ENCODE measurements around the gene TTC12.

The TTC12 gene, protein sequence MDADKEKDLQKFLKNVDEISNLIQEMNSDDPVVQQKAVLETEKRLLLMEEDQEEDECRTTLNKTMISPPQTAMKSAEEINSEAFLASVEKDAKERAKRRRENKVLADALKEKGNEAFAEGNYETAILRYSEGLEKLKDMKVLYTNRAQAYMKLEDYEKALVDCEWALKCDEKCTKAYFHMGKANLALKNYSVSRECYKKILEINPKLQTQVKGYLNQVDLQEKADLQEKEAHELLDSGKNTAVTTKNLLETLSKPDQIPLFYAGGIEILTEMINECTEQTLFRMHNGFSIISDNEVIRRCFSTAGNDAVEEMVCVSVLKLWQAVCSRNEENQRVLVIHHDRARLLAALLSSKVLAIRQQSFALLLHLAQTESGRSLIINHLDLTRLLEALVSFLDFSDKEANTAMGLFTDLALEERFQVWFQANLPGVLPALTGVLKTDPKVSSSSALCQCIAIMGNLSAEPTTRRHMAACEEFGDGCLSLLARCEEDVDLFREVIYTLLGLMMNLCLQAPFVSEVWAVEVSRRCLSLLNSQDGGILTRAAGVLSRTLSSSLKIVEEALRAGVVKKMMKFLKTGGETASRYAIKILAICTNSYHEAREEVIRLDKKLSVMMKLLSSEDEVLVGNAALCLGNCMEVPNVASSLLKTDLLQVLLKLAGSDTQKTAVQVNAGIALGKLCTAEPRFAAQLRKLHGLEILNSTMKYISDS

DNA sequence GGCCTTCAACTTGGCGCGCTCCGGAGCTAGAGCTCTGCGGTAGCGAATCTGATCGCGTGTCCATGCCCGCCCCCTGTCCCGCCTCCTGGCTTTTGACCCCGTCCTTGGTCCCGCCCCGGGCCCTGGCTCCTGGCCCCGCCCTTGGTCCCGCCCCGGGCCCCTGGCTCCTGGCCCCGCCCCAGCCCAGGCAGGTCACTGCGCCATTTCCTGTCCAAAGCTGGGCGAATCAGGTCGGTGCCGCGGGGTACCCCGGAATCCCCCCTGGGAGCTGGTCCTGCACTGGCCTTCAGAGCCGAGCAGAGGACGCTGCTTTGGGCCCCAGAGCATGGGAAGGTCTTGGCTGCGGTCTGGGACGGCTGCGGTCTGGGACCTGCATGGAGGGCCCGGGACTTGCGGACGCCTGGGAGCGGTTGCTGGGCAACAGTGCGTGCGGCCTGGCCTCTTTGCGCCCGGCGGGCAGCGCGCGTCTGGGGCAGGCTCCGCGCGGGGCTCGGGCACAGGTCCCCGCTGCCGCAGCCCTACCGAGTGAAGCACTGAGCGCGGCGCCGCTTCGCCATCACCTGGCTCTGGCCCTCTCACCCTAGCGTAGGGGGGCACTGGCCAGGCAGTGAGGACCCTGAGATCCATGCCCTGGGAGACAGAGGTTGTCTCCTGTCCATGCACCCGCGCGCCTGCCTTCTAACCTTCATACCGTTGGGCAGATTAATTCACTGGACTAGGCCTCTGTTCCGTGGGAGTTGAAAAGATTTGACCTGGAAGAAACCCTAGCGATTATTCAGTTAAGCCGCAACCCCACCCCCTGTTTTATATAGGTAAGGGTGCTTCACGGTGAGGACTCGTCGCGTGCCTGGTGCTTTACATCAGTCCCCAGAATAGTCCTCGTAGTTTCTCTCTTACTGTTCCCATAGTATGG, at the start of gene TTC12:
Gene TTC12 (plus strand): TSS at position 195 of the 913 bp plus-strand sequence. CDS start 1,675 bp downstream, outside the sequence.
- no peaks in the 10 kb centered on the region for H3K9me3 ChIP-seq
- no peaks in the 10 kb centered on the region for H3K4me1 ChIP-seq
- H3K27me3 ChIP-seq (ENCODE audit: low read depth): no peaks in the 10 kb centered on the region
- H3K36me3 ChIP-seq (replicated peaks): no peaks in the 10 kb centered on the region
- no peak within 1 kb of the TSS for H3K4me3 ChIP-seq
- DNase-seq (ENCODE audit: low spot score in 2 of 2): no peak
- in situ Hi-C loops (cut with MboI; ENCODE audit: low sequenced_read_pairs): loop anchor here (10.0 kb wide), 1 partner anchor 220 kb away; no protein-coding TSS in a partner anchor

DNA sequence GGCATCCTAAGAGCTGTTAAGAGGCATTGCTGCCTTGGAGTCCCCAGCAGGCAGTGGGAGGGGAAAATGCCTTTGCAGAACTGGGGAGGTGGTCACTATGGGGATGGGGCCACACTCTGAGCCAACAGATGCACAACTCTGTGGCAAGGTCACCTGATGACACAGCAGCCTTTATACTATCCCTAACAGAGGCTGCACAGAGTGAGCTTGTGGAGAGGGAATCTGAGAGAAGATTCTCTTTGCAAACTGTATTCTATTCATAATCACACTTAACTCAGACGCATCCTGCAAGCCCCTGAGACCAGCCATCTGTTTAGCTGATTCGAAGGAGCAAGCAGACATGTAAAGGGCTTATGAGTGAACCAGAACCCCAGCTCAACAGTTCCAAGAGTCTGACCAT, 49.0 kb upstream of the TTC12 start:
- in situ Hi-C loops (cut with MboI; ENCODE audit: low sequenced_read_pairs): no loop called here
- no peak for DNase-seq (ENCODE audit: low spot score in 2 of 2)

DNA sequence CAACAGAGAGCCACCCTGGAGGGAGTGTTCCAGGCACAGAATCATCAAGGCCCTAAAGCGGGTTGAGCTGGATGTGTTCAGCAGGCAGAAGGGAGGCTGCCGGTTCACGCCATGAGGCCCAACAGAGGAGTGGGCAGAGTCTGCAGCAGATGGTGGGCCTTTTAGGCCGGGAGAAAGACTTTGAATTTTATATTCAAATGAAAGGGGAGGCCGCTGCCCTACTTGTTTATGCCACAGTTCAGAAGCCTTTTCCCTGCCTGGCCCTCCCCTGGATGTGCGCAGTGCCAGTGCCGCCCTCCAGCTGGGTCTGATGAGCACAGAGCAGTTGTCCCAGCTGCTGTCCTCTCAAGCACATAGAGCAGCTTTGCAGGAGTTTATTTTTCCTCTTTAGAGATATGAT, 46.9 kb upstream of the TTC12 start:
- no peaks in the 10 kb centered on the region for H3K4me1 ChIP-seq
- H3K36me3 ChIP-seq (replicated peaks): no peaks in the 10 kb centered on the region
- no peaks in the 10 kb centered on the region for H3K9me3 ChIP-seq
- no peaks in the 10 kb centered on the region for H3K27me3 ChIP-seq (ENCODE audit: low read depth)
- H3K4me3 ChIP-seq: no peak overlapping the region
- DNase-seq (ENCODE audit: low spot score in 2 of 2): no peak
- in situ Hi-C loops (cut with MboI; ENCODE audit: low sequenced_read_pairs): no loop called here

More for the DNA sequence above, 49.0 kb upstream of the TTC12 start:
- Histone ChIP-seq H3K9me3 (no peaks in the 10 kb centered on the region), H3K4me3 (no peak overlapping the region), H3K4me1 (no peaks in the 10 kb centered on the region), H3K36me3 (replicated peaks) (no peaks in the 10 kb centered on the region), H3K27me3 (ENCODE audit: low read depth) (no peaks in the 10 kb centered on the region)

DNA sequence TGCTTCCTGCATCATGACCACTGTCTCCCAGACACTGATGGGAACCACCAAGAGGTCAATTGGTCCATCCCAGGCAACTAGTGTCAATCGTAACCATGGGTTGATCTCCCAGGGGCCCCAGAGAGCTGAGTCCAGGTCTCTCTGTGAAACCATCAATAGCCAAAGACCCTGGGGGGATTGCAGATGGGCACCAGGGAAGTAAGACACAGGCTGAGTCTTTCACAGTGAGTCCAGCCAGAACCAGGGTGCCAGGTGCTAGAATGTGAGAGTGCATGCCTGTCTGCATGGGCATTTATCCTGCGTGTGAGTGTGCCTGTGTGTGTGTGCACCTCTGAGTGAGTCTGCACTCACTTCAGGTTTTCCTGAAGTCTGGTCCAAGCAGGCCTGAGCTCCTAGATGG, 45.3 kb upstream of the TTC12 start:
- Histone ChIP-seq H3K36me3 (replicated peaks) (no peaks in the 10 kb centered on the region), H3K27me3 (ENCODE audit: low read depth) (no peaks in the 10 kb centered on the region), H3K4me3 (no peak overlapping the region), H3K4me1 (no peaks in the 10 kb centered on the region), H3K9me3 (no peaks in the 10 kb centered on the region)
- no peak for DNase-seq (ENCODE audit: low spot score in 2 of 2)
- in situ Hi-C loops (cut with MboI; ENCODE audit: low sequenced_read_pairs): no loop called here

DNA sequence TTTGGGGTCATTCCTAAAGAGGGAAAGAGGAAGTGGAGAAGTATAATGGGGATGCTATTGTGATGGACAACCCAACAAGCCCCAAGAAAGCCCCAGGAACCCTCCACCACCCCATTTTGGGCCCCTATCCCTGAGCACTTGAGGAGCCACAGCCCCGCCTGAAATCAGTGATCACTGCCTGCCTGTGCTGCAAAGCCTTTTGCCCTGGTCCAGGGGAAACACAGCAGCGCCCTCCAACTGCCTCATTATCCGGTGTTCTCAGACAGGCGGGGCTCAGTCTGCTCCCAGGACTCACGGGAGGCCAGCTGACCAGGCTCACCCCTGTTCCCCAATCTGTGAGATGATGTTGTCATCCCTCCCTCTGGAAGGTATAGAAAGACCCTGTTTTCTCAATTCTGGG, 44.7 kb upstream of the TTC12 start:
- Histone ChIP-seq H3K27me3 (ENCODE audit: low read depth) (no peaks in the 10 kb centered on the region), H3K36me3 (replicated peaks) (no peaks in the 10 kb centered on the region), H3K4me3 (no peak overlapping the region), H3K4me1 (no peaks in the 10 kb centered on the region), H3K9me3 (no peaks in the 10 kb centered on the region)
- DNase-seq (ENCODE audit: low spot score in 2 of 2): no peak
- in situ Hi-C loops (cut with MboI; ENCODE audit: low sequenced_read_pairs): no loop called here

DNA sequence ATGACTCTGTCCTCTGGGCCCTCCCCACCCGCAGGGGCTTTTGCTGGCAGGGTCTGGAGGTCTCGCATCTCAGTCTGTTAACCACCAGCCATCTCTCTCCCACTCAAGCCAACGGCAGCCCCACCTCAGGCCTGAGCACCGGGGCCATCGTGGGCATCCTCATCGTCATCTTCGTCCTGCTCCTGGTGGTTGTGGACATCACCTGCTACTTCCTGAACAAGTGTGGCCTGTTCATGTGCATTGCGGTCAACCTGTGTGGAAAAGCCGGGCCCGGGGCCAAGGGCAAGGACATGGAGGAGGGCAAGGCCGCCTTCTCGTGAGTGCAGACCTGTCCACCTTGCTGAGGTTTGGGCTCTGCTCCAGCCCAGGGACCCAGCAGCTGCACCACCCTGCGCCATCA, 44.3 kb upstream of the TTC12 start:
- Histone ChIP-seq H3K4me1 (no peaks in the 10 kb centered on the region), H3K9me3 (no peaks in the 10 kb centered on the region), H3K4me3 (no peak overlapping the region), H3K36me3 (replicated peaks) (no peaks in the 10 kb centered on the region), H3K27me3 (ENCODE audit: low read depth) (no peaks in the 10 kb centered on the region)
- no peak for DNase-seq (ENCODE audit: low spot score in 2 of 2)
- in situ Hi-C loops (cut with MboI; ENCODE audit: low sequenced_read_pairs): no loop called here

DNA sequence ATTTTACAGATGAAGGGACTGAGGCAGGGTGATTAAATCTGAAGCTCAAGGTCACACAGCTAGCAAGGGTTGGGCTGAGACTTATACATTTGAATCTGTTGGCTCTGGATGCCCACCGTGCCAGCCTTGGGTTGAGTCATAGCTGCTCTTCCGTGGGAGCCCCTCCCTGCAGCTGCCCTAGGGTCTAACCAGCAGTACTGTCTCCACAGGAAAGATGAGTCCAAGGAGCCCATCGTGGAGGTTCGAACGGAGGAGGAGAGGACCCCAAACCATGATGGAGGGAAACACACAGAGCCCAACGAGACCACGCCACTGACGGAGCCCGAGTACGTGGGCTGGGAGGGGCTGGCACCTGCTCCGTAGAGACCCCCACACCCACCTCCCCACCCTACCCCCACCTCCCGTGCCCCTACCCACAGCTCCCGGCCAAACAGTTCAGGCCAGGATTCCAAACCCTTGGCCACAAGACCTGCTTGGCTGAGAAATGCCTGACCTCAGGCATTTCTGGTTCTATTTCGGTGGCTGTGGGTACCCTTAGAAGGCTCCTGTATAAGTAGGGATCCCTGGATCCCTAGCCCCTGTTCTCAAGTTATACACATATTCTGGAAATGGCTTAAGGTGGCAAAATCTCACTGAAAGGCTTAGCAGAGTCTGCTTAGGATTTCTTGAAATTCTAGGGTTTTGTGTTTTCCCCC, 42.7 kb upstream of the TTC12 start:
- no peaks in the 10 kb centered on the region for H3K9me3 ChIP-seq
- H3K4me3 ChIP-seq: no peak overlapping the region
- H3K4me1 ChIP-seq: no peaks in the 10 kb centered on the region
- H3K36me3 ChIP-seq (replicated peaks): no peaks in the 10 kb centered on the region
- no peaks in the 10 kb centered on the region; the same call in 1 of the 2 replicates for H3K27me3 ChIP-seq (ENCODE audit: low read depth)
- in situ Hi-C loops (cut with MboI; ENCODE audit: low sequenced_read_pairs): no loop called here
- DNase-seq (ENCODE audit: low spot score in 2 of 2): no peak

DNA sequence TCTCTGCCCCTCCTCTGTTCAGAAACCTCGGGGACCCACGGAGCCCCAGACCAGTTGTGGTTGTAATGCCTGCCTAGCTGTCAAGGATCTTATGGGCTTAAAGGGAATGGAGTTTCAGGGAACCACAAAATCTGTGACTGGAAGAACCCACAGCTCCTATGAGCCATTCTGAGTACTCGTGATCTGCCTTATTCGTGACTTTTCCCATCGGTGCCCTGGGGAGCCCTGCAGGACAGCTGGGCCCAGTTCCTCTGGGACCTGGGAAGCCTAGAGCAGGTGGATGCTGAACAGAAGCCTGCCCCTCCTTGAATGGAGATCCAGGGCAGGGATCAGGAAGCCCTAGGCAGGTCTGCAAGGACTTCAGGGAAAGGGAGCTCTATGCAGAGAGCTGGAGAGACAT, 42.1 kb upstream of the TTC12 start:
- H3K27me3 ChIP-seq (ENCODE audit: low read depth): no peaks in the 10 kb centered on the region; the same call in 1 of the 2 replicates
- H3K4me1 ChIP-seq: no peaks in the 10 kb centered on the region
- no peaks in the 10 kb centered on the region for H3K9me3 ChIP-seq
- no peaks in the 10 kb centered on the region for H3K36me3 ChIP-seq (replicated peaks)
- no peak for DNase-seq (ENCODE audit: low spot score in 2 of 2)
- H3K4me3 ChIP-seq: no peak overlapping the region
- in situ Hi-C loops (cut with MboI; ENCODE audit: low sequenced_read_pairs): no loop called here

DNA sequence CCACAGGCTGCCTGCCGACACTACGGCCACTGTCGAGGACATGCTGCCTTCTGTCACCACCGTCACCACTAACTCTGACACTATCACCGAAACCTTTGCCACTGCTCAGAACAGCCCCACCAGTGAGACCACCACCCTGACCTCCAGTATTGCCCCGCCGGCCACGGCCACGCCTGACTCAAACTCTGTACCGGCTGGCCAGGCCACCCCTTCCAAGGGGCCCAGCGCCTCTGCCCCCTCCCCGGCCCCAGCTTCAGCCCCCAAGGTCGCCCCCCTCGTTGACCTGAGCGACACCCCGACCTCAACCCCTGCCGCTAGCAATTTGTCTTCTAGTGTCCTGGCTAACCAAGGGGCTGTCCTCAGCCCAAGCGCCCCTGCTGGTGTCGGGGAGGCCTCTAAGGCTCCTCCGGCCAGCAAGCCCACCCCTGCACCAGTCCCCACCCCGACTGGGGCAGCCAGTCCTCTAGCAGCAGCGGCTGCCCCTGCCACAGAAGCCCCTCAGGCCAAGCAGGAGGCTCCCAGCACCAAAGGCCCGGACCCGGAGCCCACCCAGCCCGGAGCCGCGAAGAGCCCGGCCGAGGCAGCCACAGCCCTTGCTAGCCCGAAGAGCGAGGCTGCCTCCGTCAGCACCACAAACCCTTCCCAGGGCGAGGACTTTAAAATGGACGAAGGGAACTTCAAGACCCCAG, 41.3 kb upstream of the TTC12 start:
- no peaks in the 10 kb centered on the region for H3K36me3 ChIP-seq (replicated peaks)
- in situ Hi-C loops (cut with MboI; ENCODE audit: low sequenced_read_pairs): no loop called here

DNA sequence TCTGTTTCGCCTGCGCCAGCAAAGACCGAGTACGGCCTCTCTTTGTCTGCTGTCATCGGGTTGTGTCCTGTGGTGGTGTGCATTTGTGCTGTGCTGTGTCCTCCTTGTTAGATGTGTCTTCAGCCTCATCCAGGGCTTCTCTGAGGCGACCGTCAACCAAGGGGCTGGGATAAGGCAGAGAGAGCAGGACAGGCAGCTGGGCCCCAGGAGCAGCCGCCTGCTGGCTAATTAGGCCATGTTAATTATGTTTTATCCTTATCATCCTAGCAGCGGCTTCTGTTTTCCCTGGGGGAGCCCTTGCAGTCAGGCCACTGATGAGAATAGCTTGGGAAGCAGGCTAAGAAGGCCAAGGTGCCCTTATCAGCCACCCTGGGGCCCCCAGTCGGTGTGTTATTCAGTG, 40.7 kb upstream of the TTC12 start:
- in situ Hi-C loops (cut with MboI; ENCODE audit: low sequenced_read_pairs): no loop called here
- Histone ChIP-seq H3K4me1 (no peaks in the 10 kb centered on the region), H3K9me3 (no peaks in the 10 kb centered on the region), H3K4me3 (no peak overlapping the region), H3K36me3 (replicated peaks) (no peaks in the 10 kb centered on the region), H3K27me3 (ENCODE audit: low read depth) (no peaks in the 10 kb centered on the region; the same call in 1 of the 2 replicates)
- DNase-seq (ENCODE audit: low spot score in 2 of 2): no peak

More for the DNA sequence above, 41.3 kb upstream of the TTC12 start:
- Histone ChIP-seq H3K27me3 (ENCODE audit: low read depth) (no peaks in the 10 kb centered on the region; the same call in 1 of the 2 replicates), H3K4me3 (no peak overlapping the region), H3K9me3 (no peaks in the 10 kb centered on the region), H3K4me1 (no peaks in the 10 kb centered on the region)
- DNase-seq (ENCODE audit: low spot score in 2 of 2): no peak

DNA sequence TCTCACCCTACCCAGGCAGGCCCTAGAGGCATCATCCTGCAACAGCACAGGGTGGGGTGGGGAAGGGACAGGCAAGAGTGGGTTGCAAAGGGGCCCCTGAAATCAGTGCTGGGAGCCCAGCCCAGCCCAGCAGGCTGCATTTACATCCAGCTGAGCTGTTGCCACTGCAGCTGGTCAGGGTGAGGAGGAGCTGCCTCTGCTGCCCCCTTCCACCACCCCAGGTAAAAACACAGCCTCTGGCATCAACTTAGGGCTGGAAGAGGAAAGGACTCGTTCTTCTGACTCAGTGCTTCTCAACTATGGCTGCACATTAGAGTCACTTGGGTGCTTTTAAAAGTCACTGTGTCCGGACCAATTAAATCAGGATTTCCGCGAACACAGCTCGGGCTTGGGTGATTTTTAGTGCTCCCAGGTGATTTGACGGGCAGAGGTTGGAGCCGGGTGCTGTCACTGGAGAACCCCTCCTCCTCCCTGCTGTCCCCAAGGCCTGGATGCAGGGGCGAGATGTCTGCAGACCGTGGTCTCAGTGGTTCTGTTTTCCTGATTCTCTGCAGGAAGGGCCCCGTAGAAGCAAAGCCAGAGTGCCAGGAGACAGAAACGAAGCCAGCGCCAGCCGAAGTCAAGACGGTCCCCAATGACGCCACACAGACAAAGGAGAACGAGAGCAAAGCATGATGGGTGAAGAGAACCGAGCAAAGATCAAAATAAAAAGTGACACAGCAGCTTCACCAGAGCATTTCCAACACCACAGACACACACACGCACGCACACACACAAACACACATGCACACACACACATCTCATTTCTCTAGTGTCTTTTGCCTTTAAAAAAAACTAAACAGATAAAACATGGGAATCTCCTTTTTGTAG, 39.4 kb upstream of the TTC12 start:
- Histone ChIP-seq H3K27me3 (ENCODE audit: low read depth) (no peaks in the 10 kb centered on the region; the same call in 1 of the 2 replicates), H3K36me3 (replicated peaks) (no peaks in the 10 kb centered on the region), H3K4me3 (no peak overlapping the region), H3K4me1 (no peaks in the 10 kb centered on the region), H3K9me3 (no peaks in the 10 kb centered on the region)
- in situ Hi-C loops (cut with MboI; ENCODE audit: low sequenced_read_pairs): loop anchor here (25.0 kb wide), 1 partner anchor 688 kb away; no protein-coding TSS in a partner anchor
- DNase-seq (ENCODE audit: low spot score in 2 of 2): no peak

DNA sequence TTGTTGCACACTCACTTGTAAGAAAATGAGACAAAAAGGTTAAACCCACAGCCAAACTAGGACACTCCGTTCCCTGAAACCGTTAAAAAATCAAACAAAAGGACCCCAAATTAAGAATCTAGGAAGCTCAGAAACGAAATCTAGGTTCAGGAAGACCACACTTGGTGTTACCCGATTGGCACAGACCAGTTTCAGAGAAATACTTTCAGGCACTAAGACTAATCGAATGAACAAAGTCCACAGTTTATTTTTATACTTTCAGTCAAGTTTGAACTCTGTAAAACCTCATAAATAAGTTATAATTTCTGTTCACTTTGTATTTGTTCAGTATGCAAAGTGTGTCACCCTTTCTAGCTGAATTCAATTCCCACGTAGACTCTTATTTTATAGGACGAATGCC, 38.8 kb upstream of the TTC12 start:
- Histone ChIP-seq H3K4me1 (no peaks in the 10 kb centered on the region), H3K36me3 (replicated peaks) (no peaks in the 10 kb centered on the region), H3K4me3 (no peak overlapping the region), H3K9me3 (no peaks in the 10 kb centered on the region), H3K27me3 (ENCODE audit: low read depth) (no peaks in the 10 kb centered on the region; the same call in 1 of the 2 replicates)
- in situ Hi-C loops (cut with MboI; ENCODE audit: low sequenced_read_pairs): loop anchor here (25.0 kb wide), 1 partner anchor 688 kb away; no protein-coding TSS in a partner anchor
- no peak for DNase-seq (ENCODE audit: low spot score in 2 of 2)

Data from HAP-1 (cell line).